ENCODE data around the gene MINDY4B. TPM values are rescaled to one million over a fixed set of nuclear protein-coding genes. Genes with fewer than 3 reads are reported as not detected.

The MINDY4B gene
- total and polyA plus RNA-seq, 2 of the 8 experiments (the other 6 are each of a cell fraction or from before 2014, with no cell fraction given) = not detected

- no peak overlapping the region for H3K23ac ChIP-seq (ENCODE audit: insufficient read length)
- no peaks in the 10 kb centered on the region for H3K9me3 ChIP-seq (ENCODE audit: insufficient read depth in 2 of 2, low read depth in 1 of 2, low read length in 1 of 2)
- DNase-seq (ENCODE audit: low read depth in 1 of 2, low spot score in 2 of 2) = no peak
- no peak overlapping the region for H3K27ac ChIP-seq (ENCODE audit: low read depth, low read length)
- H2BK120ac ChIP-seq (replicated peaks; ENCODE audit: low read depth, low read length) = no peak overlapping the region
- no peaks in the 10 kb centered on the region for H3K79me1 ChIP-seq (ENCODE audit: low read depth, low read length)
- no peak overlapping the region for H3K56ac ChIP-seq (replicated peaks; ENCODE audit: insufficient read length, low read depth, low read length)
- WGBS, 2 experiments (ENCODE audit: extremely low coverage in 1 of 2, insufficient coverage in 1 of 2, insufficient read length in 1 of 2, insufficient replicate concordance in 2 of 2, low coverage in 1 of 2, low lambda C conversion rate in 2 of 2, missing lambda C conversion rate in 1 of 2) = 77% methylated on average over 3 of the region's 3 CpGs; no CpG with 5 or more reads in 1 of the 2 experiments
- no peak overlapping the region for H2AFZ ChIP-seq (ENCODE audit: low read length)
- peaks cover 2% of the 10 kb centered on the region; the same call in 1 of the 2 replicates for H3K23me2 ChIP-seq (ENCODE audit: low read depth, low read length)
- no peak for FAIRE-seq
- no peaks in the 10 kb centered on the region for H4K20me1 ChIP-seq (replicated peaks in 1 of 2; ENCODE audit: control insufficient read depth in 1 of 2, insufficient read depth in 2 of 2, low read length in 2 of 2)
- H3K9ac ChIP-seq (replicated peaks in 1 of 4; ENCODE audit: extremely low read depth in 1 of 4, low read depth in 3 of 4, low read length in 3 of 4) = no peak overlapping the region
- no peaks in the 10 kb centered on the region for H3K79me2 ChIP-seq (ENCODE audit: control insufficient read depth in 1 of 2, insufficient read depth in 2 of 2, low read length in 2 of 2)
- ChIA-PET POLR2A (ENCODE audit: partially characterized antibody) (interaction anchor here (1.3 kb wide), 1 partner anchor 299 kb away, joined by 3 read pairs; the partner anchor contains the start of gene SERP1), CTCF (ENCODE audit: partially characterized antibody) (interaction anchor here (2.4 to 2.8 kb wide), 2 partner anchors 14 to 56 kb away, joined by 9 to 12 read pairs; no protein-coding TSS in a partner anchor)
- TF ChIP-seq EP300 (IDR thresholded peaks at IDR 0.05; ENCODE audit: borderline replicate concordance in 1 of 2, low read depth in 2 of 2, low read length in 2 of 2) (no peak), CHD2 (IDR thresholded peaks at IDR 0.05; ENCODE audit: low read length) (no peak), USF2 (IDR thresholded peaks at IDR 0.05; ENCODE audit: low read length) (no peak), ZNF274 (IDR thresholded peaks at IDR 0.05; ENCODE audit: borderline replicate concordance, extremely low read depth, low read length) (no peak), EGR1 (IDR thresholded peaks at IDR 0.05; ENCODE audit: borderline replicate concordance, low read depth, low read length) (no peak), MAFK (IDR thresholded peaks at IDR 0.05; ENCODE audit: low read depth, low read length) (no peak), CEBPB (IDR thresholded peaks at IDR 0.05; ENCODE audit: low read depth, low read length) (no peak), ATF3 (IDR thresholded peaks at IDR 0.05; ENCODE audit: insufficient read depth, low read depth, low read length) (no peak), MAX (IDR thresholded peaks at IDR 0.05) (no peak)
- peaks cover 0 to 9% (median 1%) of the 10 kb centered on the region in 4 experiments; a peak in 3 of 7 replicates for H3K4me1 ChIP-seq (replicated peaks in 1 of 4; ENCODE audit: control insufficient read depth in 3 of 4, insufficient read depth in 4 of 4, low read length in 3 of 4)
- H3K4me2 ChIP-seq (ENCODE audit: insufficient read depth in 1 of 2, low read depth in 2 of 2, low read length in 2 of 2) = no peak overlapping the region
- H4K91ac ChIP-seq (replicated peaks; ENCODE audit: insufficient read length, low read length) = no peak overlapping the region
- H2AK5ac ChIP-seq (ENCODE audit: low read depth, low read length) = no peak overlapping the region
- no peak overlapping the region for H3K14ac ChIP-seq (ENCODE audit: insufficient read length)
- no peak overlapping the region for H2BK20ac ChIP-seq (ENCODE audit: low read length)
- no peak overlapping the region for H2BK12ac ChIP-seq (ENCODE audit: low read depth, low read length)
- H3K36me3 ChIP-seq (ENCODE audit: control insufficient read depth in 2 of 4, insufficient read depth in 4 of 4, low read length in 3 of 4) = no peaks in the 10 kb centered on the region
- no peak overlapping the region for H2BK5ac ChIP-seq (ENCODE audit: low read depth, low read length)
- no peak overlapping the region for H2BK15ac ChIP-seq (ENCODE audit: low read length)
- no peak overlapping the region for H3K18ac ChIP-seq (ENCODE audit: extremely low read depth, low read length)
- peaks cover 3 to 8% (median 6%) of the 10 kb centered on the region in 4 experiments; a peak in 4 of 7 replicates for H3K27me3 ChIP-seq (replicated peaks in 1 of 4; ENCODE audit: control insufficient read depth in 3 of 4, extremely low read depth in 1 of 4, insufficient read depth in 3 of 4, low read length in 3 of 4)
- no peak overlapping the region for H3K4ac ChIP-seq (replicated peaks; ENCODE audit: insufficient read length, low read depth, low read length)
- no peak overlapping the region for H4K8ac ChIP-seq (ENCODE audit: extremely low read depth, insufficient read depth, low read length)
- no peak overlapping the region for H3K4me3 ChIP-seq (ENCODE audit: extremely low read depth in 1 of 4, insufficient read depth in 2 of 4, low read depth in 3 of 4, low read length in 4 of 4)
- no peak overlapping the region for H4K5ac ChIP-seq (ENCODE audit: insufficient read length, low read depth, low read length)
Measured at GRCh38 chr3:150844484-150844883, 60.8 kb downstream of the MINDY4B start.

Measured in H1 (cell line).